ENCODE results near the gene KCNG4.

Gene KCNG4

GRCh38 chr16:84174396-84174795, 65.4 kb downstream of the KCNG4 start:
- H3K9me3 ChIP-seq (ENCODE audit: control insufficient read depth, insufficient read depth, low read depth, low read length): no peaks in the 10 kb centered on the region
- ChIA-PET CTCF (interaction anchor here (0.7 to 6.7 kb wide), 9 partner anchors 12 to 209 kb away, joined by 3 to 65 read pairs (median 4); partner anchors contain the start of genes MBTPS1 and TAF1C), POLR2A (no interaction called here)
- H3K4me3 ChIP-seq (ENCODE audit: low read depth, low read length): no peak overlapping the region
- H3K36me3 ChIP-seq (ENCODE audit: control insufficient read depth in 2 of 2, insufficient read depth in 1 of 2, low read length in 2 of 2): peaks cover 0 to 14% of the 10 kb centered on the region in 2 experiments; a peak in 1 of 3 replicates
- TF ChIP-seq ZNF785 (tag by site-specific recombination; IDR thresholded peaks at IDR 0.05) (no peak), ZBTB1 (tag by site-specific recombination; IDR thresholded peaks at IDR 0.05) (no peak), KLF7 (tag by site-specific recombination; IDR thresholded peaks at IDR 0.05; ENCODE audit: borderline replicate concordance) (no peak), ZNF549 (tag by site-specific recombination; IDR thresholded peaks at IDR 0.05) (no peak), ZNF391 (tag by site-specific recombination; IDR thresholded peaks at IDR 0.05; ENCODE audit: borderline replicate concordance, low read depth) (no peak), ZBTB17 (tag by site-specific recombination; IDR thresholded peaks at IDR 0.05) (no peak), GFI1B (tag by site-specific recombination; IDR thresholded peaks at IDR 0.05) (no peak), OVOL3 (tag by site-specific recombination; IDR thresholded peaks at IDR 0.05) (no peak), BCL11A (tag by site-specific recombination; IDR thresholded peaks at IDR 0.05; ENCODE audit: low read depth) (no peak)
- peaks cover 9% of the 10 kb centered on the region for H3K4me1 ChIP-seq (ENCODE audit: control insufficient read depth, insufficient read depth, low read length)
- H3K27ac ChIP-seq (ENCODE audit: extremely low read depth, low read depth, low read length): no peak overlapping the region

GRCh38 chr16:84169765-84170310, 70.0 kb downstream of the KCNG4 start:
- H3K9me3 ChIP-seq (ENCODE audit: control insufficient read depth, insufficient read depth, low read depth, low read length): no peaks in the 10 kb centered on the region
- POLR2A ChIA-PET: interaction anchor here (0.6 kb wide), 1 partner anchor 867 kb away, joined by 3 read pairs; no protein-coding TSS in a partner anchor
- no peak overlapping the region for H3K27ac ChIP-seq (ENCODE audit: extremely low read depth, low read depth, low read length)
- no peak for TF ChIP-seq ZBTB44 (tag by site-specific recombination; IDR thresholded peaks at IDR 0.05)
- no peak for TF ChIP-seq ZNF214 (tag by site-specific recombination; IDR thresholded peaks at IDR 0.05; ENCODE audit: borderline replicate concordance)
- TF ChIP-seq ZNF561 (tag by site-specific recombination; IDR thresholded peaks at IDR 0.05; ENCODE audit: borderline replicate concordance): no peak
- TF ChIP-seq ZNF510 (tag by site-specific recombination; IDR thresholded peaks at IDR 0.05; ENCODE audit: insufficient replicate concordance): no peak
- TF ChIP-seq ZNF423 (tag by site-specific recombination; IDR thresholded peaks at IDR 0.05): no peak
- no peak for TF ChIP-seq CTCF (tag by site-specific recombination; IDR thresholded peaks at IDR 0.05)
- no peaks in the 10 kb centered on the region for H3K36me3 ChIP-seq (ENCODE audit: control insufficient read depth in 2 of 2, insufficient read depth in 1 of 2, low read length in 2 of 2)
- no peak overlapping the region for H3K4me3 ChIP-seq (ENCODE audit: low read depth, low read length)
- H3K4me1 ChIP-seq (ENCODE audit: control insufficient read depth, insufficient read depth, low read length): no peaks in the 10 kb centered on the region
- CTCF ChIA-PET: interaction anchor here (0.7 to 2.3 kb wide), 7 partner anchors 8 to 214 kb away, joined by 3 to 8 read pairs (median 3); partner anchors contain the start of gene TAF1C

All from HEK293 (cell line).